ENCODE results near the gene EIF4E1B.

The EIF4E1B gene

GRCh38 chr5:176685010-176685409 lies 54.5 kb downstream of the EIF4E1B start:
- ChIA-PET CTCF (no interaction called here), POLR2A (no interaction called here)
- Histone ChIP-seq H3K9me3 (ENCODE audit: control extremely low read depth in 1 of 5, control insufficient read depth in 4 of 5, insufficient read depth in 2 of 5, low read depth in 1 of 5, low read length in 4 of 5) (peaks cover 0 to 30% (median 10%) of the 10 kb centered on the region in 5 experiments), H3K27me3 (replicated peaks in 2 of 5; ENCODE audit: control insufficient read depth in 4 of 5, insufficient read depth in 5 of 5, low read length in 4 of 5) (peaks cover 0 to 64% (median 20%) of the 10 kb centered on the region in 5 experiments), H3K4me1 (ENCODE audit: control extremely low read depth in 1 of 4, control insufficient read depth in 4 of 4, insufficient read depth in 4 of 4, low read length in 3 of 4) (peaks cover 0 to 2% (median 0%) of the 10 kb centered on the region in 4 experiments), H3K4me3 (ENCODE audit: control insufficient read depth in 1 of 7, extremely low read depth in 1 of 7, insufficient read depth in 4 of 7, low read depth in 2 of 7, low read length in 6 of 7) (no peak overlapping the region), H3K27ac (ENCODE audit: insufficient read depth in 1 of 2, low read depth in 1 of 2, low read length in 2 of 2, poor library complexity in 1 of 2, severe bottlenecking in 2 of 2) (no peak overlapping the region), H3K36me3 (ENCODE audit: control insufficient read depth in 4 of 4, insufficient read depth in 4 of 4, low read length in 3 of 4) (no peaks in the 10 kb centered on the region)
- no peak for DNase-seq

- Histone ChIP-seq H3K27ac (ENCODE audit: insufficient read depth in 1 of 2, low read depth in 1 of 2, low read length in 2 of 2, poor library complexity in 1 of 2, severe bottlenecking in 2 of 2) (no peak overlapping the region), H3K9me3 (ENCODE audit: control extremely low read depth in 1 of 5, control insufficient read depth in 4 of 5, insufficient read depth in 2 of 5, low read depth in 1 of 5, low read length in 4 of 5) (peaks cover 1 to 32% (median 10%) of the 10 kb centered on the region in 5 experiments), H3K36me3 (ENCODE audit: control insufficient read depth in 4 of 4, insufficient read depth in 4 of 4, low read length in 3 of 4) (no peaks in the 10 kb centered on the region), H3K27me3 (replicated peaks in 2 of 5; ENCODE audit: control insufficient read depth in 4 of 5, insufficient read depth in 5 of 5, low read length in 4 of 5) (peaks cover 0 to 63% (median 17%) of the 10 kb centered on the region in 5 experiments), H3K4me1 (ENCODE audit: control extremely low read depth in 1 of 4, control insufficient read depth in 4 of 4, insufficient read depth in 4 of 4, low read length in 3 of 4) (no peaks in the 10 kb centered on the region), H3K4me3 (ENCODE audit: control insufficient read depth in 1 of 7, extremely low read depth in 1 of 7, insufficient read depth in 4 of 7, low read depth in 2 of 7, low read length in 6 of 7) (no peak overlapping the region)
- WGBS (ENCODE audit: insufficient coverage): 95% methylated on average over 9 of the region's 10 CpGs
- POLR2A ChIA-PET: no interaction called here
- DNase-seq: no peak
- CTCF ChIA-PET: interaction anchor here (1.0 kb wide), 1 partner anchor 25 kb away, joined by 5 read pairs; no protein-coding TSS in a partner anchor
These were observed 56.8 kb downstream of the EIF4E1B start for GRCh38 chr5:176687247-176687646.

DNA sequence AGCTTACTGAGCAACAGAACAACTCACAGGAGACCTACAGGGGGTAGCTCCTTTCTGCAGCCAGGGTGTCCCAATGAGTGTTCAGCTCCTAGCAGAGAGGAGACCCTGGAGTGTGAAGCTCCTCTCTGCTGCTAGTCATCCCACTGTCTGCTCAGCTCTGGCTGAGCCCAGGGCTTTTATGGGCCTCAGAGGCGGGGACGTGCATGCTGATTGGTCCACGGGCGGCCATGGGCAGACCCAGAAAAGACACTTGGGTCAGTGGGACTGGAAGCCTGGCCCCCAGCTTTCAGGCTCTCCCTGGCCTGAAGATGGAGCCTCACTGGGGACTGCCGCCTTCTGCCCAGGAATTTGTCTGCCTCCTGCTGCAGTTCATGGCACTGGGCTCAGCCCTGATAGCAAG lies 57.4 kb downstream of the EIF4E1B start:
- peaks cover 0 to 63% (median 17%) of the 10 kb centered on the region in 5 experiments for H3K27me3 ChIP-seq (replicated peaks in 2 of 5; ENCODE audit: control insufficient read depth in 4 of 5, insufficient read depth in 5 of 5, low read length in 4 of 5)
- no peak overlapping the region for H3K4me3 ChIP-seq (ENCODE audit: control insufficient read depth in 1 of 7, extremely low read depth in 1 of 7, insufficient read depth in 4 of 7, low read depth in 2 of 7, low read length in 6 of 7)
- CTCF ChIA-PET: interaction anchor here (1.0 kb wide), 1 partner anchor 26 kb away, joined by 5 read pairs; no protein-coding TSS in a partner anchor

DNA sequence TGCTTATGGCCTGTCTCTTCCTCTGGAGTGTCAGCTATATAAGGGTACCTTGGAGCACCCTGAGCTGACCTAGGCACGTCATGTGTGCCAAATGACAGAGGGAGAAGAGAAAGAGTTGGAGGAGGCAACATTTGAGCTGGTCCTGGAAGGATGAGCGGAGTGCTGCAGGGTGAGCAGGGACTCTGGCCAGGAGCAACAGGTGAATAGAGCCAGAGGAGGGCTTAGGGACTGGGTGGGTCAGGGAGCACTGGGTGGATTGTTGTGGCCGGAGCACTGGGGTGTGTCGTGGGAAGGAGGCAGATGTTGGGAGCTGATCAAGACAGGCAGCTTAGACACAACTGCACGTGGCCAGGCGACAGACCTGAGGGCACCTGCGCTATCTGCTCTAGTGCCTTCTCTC lies 60.4 kb downstream of the EIF4E1B start:
- Histone ChIP-seq H3K27ac (ENCODE audit: insufficient read depth in 1 of 2, low read depth in 1 of 2, low read length in 2 of 2, poor library complexity in 1 of 2, severe bottlenecking in 2 of 2) (no peak overlapping the region), H3K9me3 (ENCODE audit: control extremely low read depth in 1 of 5, control insufficient read depth in 4 of 5, insufficient read depth in 2 of 5, low read depth in 1 of 5, low read length in 4 of 5) (peaks cover 0 to 17% (median 7%) of the 10 kb centered on the region in 5 experiments), H3K4me3 (ENCODE audit: control insufficient read depth in 1 of 7, extremely low read depth in 1 of 7, insufficient read depth in 4 of 7, low read depth in 2 of 7, low read length in 6 of 7) (no peak overlapping the region), H3K36me3 (ENCODE audit: control insufficient read depth in 4 of 4, insufficient read depth in 4 of 4, low read length in 3 of 4) (no peaks in the 10 kb centered on the region), H3K4me1 (ENCODE audit: control extremely low read depth in 1 of 4, control insufficient read depth in 4 of 4, insufficient read depth in 4 of 4, low read length in 3 of 4) (peaks cover 0 to 6% (median 0%) of the 10 kb centered on the region in 4 experiments), H3K27me3 (replicated peaks in 2 of 5; ENCODE audit: control insufficient read depth in 4 of 5, insufficient read depth in 5 of 5, low read length in 4 of 5) (peaks cover 4 to 79% (median 23%) of the 10 kb centered on the region in 5 experiments)
- 78% methylated on average over 3 of the region's 7 CpGs for WGBS (ENCODE audit: insufficient coverage)
- CTCF ChIA-PET: no interaction called here
- DNase-seq: no peak
- POLR2A ChIA-PET: no interaction called here

More for the DNA sequence above, 57.4 kb downstream of the EIF4E1B start:
- Histone ChIP-seq H3K4me1 (ENCODE audit: control extremely low read depth in 1 of 4, control insufficient read depth in 4 of 4, insufficient read depth in 4 of 4, low read length in 3 of 4) (peaks cover 0 to 2% (median 0%) of the 10 kb centered on the region in 4 experiments), H3K36me3 (ENCODE audit: control insufficient read depth in 4 of 4, insufficient read depth in 4 of 4, low read length in 3 of 4) (no peaks in the 10 kb centered on the region), H3K9me3 (ENCODE audit: control extremely low read depth in 1 of 5, control insufficient read depth in 4 of 5, insufficient read depth in 2 of 5, low read depth in 1 of 5, low read length in 4 of 5) (peaks cover 1 to 32% (median 10%) of the 10 kb centered on the region in 5 experiments), H3K27ac (ENCODE audit: insufficient read depth in 1 of 2, low read depth in 1 of 2, low read length in 2 of 2, poor library complexity in 1 of 2, severe bottlenecking in 2 of 2) (no peak overlapping the region)
- no peak for DNase-seq
- 95% methylated on average over 5 of the region's 5 CpGs for WGBS (ENCODE audit: insufficient coverage)
- POLR2A ChIA-PET: no interaction called here

DNA sequence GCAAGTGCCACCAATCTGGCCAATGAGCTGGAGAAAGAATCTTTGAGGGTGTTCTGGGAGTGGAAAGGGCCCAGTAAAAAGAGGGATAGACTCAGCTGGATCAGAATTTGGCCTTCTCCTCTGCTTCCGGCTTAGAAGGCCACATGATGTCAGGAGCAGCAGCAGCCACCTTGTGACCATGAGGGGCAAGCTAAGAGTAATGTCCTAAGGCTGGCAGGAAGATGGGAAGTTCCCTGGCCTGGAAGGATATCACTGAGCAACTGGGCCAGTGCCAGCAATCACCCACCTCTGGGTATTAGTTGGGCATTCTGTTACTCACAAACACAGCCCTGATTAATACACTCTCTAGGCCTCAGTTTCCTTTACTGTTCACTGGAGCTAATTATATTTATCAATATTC lies 61.0 kb downstream of the EIF4E1B start:
- CTCF ChIA-PET: interaction anchor here (1.2 kb wide), 1 partner anchor 31 kb away, joined by 3 read pairs; no protein-coding TSS in a partner anchor
- no peak for DNase-seq
- H3K4me3 ChIP-seq (ENCODE audit: control insufficient read depth in 1 of 7, extremely low read depth in 1 of 7, insufficient read depth in 4 of 7, low read depth in 2 of 7, low read length in 6 of 7): no peak overlapping the region
- H3K4me1 ChIP-seq (ENCODE audit: control extremely low read depth in 1 of 4, control insufficient read depth in 4 of 4, insufficient read depth in 4 of 4, low read length in 3 of 4): peaks cover 0 to 6% (median 0%) of the 10 kb centered on the region in 4 experiments
- WGBS (ENCODE audit: insufficient coverage): 90% methylated on average over 1 of the region's 1 CpG
- POLR2A ChIA-PET: interaction anchor here (0.7 kb wide), 1 partner anchor 216 kb away, joined by 4 read pairs; no protein-coding TSS in a partner anchor
- no peak overlapping the region for H3K27ac ChIP-seq (ENCODE audit: insufficient read depth in 1 of 2, low read depth in 1 of 2, low read length in 2 of 2, poor library complexity in 1 of 2, severe bottlenecking in 2 of 2)
- no peaks in the 10 kb centered on the region for H3K36me3 ChIP-seq (ENCODE audit: control insufficient read depth in 4 of 4, insufficient read depth in 4 of 4, low read length in 3 of 4)
- peaks cover 0 to 16% (median 7%) of the 10 kb centered on the region in 5 experiments for H3K9me3 ChIP-seq (ENCODE audit: control extremely low read depth in 1 of 5, control insufficient read depth in 4 of 5, insufficient read depth in 2 of 5, low read depth in 1 of 5, low read length in 4 of 5)
- H3K27me3 ChIP-seq (replicated peaks in 2 of 5; ENCODE audit: control insufficient read depth in 4 of 5, insufficient read depth in 5 of 5, low read length in 4 of 5): peaks cover 4 to 85% (median 23%) of the 10 kb centered on the region in 5 experiments

- CTCF ChIA-PET: interaction anchor here (1.2 kb wide), 1 partner anchor 32 kb away, joined by 3 read pairs; no protein-coding TSS in a partner anchor
- H3K4me1 ChIP-seq (ENCODE audit: control extremely low read depth in 1 of 4, control insufficient read depth in 4 of 4, insufficient read depth in 4 of 4, low read length in 3 of 4): peaks cover 0 to 6% (median 0%) of the 10 kb centered on the region in 4 experiments
- no peaks in the 10 kb centered on the region for H3K36me3 ChIP-seq (ENCODE audit: control insufficient read depth in 4 of 4, insufficient read depth in 4 of 4, low read length in 3 of 4)
- H3K9me3 ChIP-seq (ENCODE audit: control extremely low read depth in 1 of 5, control insufficient read depth in 4 of 5, insufficient read depth in 2 of 5, low read depth in 1 of 5, low read length in 4 of 5): peaks cover 0 to 13% (median 7%) of the 10 kb centered on the region in 5 experiments
- H3K27me3 ChIP-seq (replicated peaks in 2 of 5; ENCODE audit: control insufficient read depth in 4 of 5, insufficient read depth in 5 of 5, low read length in 4 of 5): peaks cover 4 to 90% (median 23%) of the 10 kb centered on the region in 5 experiments
- DNase-seq: no peak
- H3K4me3 ChIP-seq (ENCODE audit: control insufficient read depth in 1 of 7, extremely low read depth in 1 of 7, insufficient read depth in 4 of 7, low read depth in 2 of 7, low read length in 6 of 7): no peak overlapping the region
- WGBS (ENCODE audit: insufficient coverage): 58% methylated on average over 5 of the region's 5 CpGs
- H3K27ac ChIP-seq (ENCODE audit: insufficient read depth in 1 of 2, low read depth in 1 of 2, low read length in 2 of 2, poor library complexity in 1 of 2, severe bottlenecking in 2 of 2): no peak overlapping the region
- POLR2A ChIA-PET: interaction anchor here (0.7 kb wide), 1 partner anchor 216 kb away, joined by 4 read pairs; no protein-coding TSS in a partner anchor
These were observed 61.9 kb downstream of the EIF4E1B start for GRCh38 chr5:176692326-176692725.

GRCh38 chr5:176692839-176693476 lies 62.5 kb downstream of the EIF4E1B start:
- DNase-seq: no peak
- 12% methylated on average over 9 of the region's 13 CpGs for WGBS (ENCODE audit: insufficient coverage)
- Histone ChIP-seq H3K36me3 (ENCODE audit: control insufficient read depth in 4 of 4, insufficient read depth in 4 of 4, low read length in 3 of 4) (no peaks in the 10 kb centered on the region), H3K9me3 (ENCODE audit: control extremely low read depth in 1 of 5, control insufficient read depth in 4 of 5, insufficient read depth in 2 of 5, low read depth in 1 of 5, low read length in 4 of 5) (peaks cover 0 to 7% (median 3%) of the 10 kb centered on the region in 5 experiments), H3K27ac (ENCODE audit: insufficient read depth in 1 of 2, low read depth in 1 of 2, low read length in 2 of 2, poor library complexity in 1 of 2, severe bottlenecking in 2 of 2) (no peak overlapping the region), H3K4me3 (ENCODE audit: control insufficient read depth in 1 of 7, extremely low read depth in 1 of 7, insufficient read depth in 4 of 7, low read depth in 2 of 7, low read length in 6 of 7) (no peak overlapping the region), H3K4me1 (ENCODE audit: control extremely low read depth in 1 of 4, control insufficient read depth in 4 of 4, insufficient read depth in 4 of 4, low read length in 3 of 4) (peaks cover 0 to 6% (median 0%) of the 10 kb centered on the region in 4 experiments), H3K27me3 (replicated peaks in 2 of 5; ENCODE audit: control insufficient read depth in 4 of 5, insufficient read depth in 5 of 5, low read length in 4 of 5) (peaks cover 4 to 93% (median 28%) of the 10 kb centered on the region in 5 experiments)
- ChIA-PET CTCF (interaction anchor here (1.0 to 1.2 kb wide), 3 partner anchors 11 to 60 kb away, joined by 3 read pairs; no protein-coding TSS in a partner anchor), POLR2A (no interaction called here)
